ENCODE data around the gene CGNL1.

CGNL1 gene

GRCh38 chr15:57500979-57501576, 124.8 kb downstream of the CGNL1 start:
- DNase-seq = no peak

- no peak for DNase-seq
These were observed 125.8 kb downstream of the CGNL1 start for GRCh38 chr15:57502116-57502515.

DNA sequence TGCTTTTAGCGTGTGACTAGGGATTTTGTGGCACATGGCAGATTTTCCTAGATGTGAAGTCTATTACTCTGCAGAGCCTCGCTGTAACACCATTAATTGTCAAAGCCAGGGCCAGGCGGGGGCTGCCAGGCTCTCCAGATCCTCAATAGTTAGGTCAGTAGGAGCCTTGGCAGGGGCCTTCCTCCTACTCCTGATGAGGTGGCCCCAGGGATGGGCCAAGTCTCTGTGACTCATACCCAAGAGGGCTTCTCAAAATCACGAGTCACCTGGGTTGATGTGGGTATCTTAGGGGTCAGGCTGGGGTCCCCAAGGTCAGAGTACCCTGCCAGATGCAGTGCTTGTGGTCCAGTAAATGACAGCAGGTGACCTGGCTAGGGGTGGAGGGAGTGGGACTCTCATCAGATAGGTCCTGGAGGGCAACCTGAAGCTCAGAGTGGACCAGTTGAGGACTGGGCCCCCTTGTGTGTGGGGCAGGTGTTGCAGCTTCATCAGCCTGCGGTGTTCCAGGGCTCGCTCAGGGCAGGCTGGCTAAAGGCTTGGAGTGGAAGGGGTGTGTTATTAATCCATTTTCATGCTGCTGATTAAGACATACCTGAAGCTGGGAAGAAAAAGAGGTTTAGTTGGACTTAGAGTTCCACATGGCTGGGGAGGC, 126.9 kb downstream of the CGNL1 start:
- no peak for DNase-seq

- no peak for DNase-seq
These were observed 127.8 kb downstream of the CGNL1 start for GRCh38 chr15:57503911-57504598.

DNA sequence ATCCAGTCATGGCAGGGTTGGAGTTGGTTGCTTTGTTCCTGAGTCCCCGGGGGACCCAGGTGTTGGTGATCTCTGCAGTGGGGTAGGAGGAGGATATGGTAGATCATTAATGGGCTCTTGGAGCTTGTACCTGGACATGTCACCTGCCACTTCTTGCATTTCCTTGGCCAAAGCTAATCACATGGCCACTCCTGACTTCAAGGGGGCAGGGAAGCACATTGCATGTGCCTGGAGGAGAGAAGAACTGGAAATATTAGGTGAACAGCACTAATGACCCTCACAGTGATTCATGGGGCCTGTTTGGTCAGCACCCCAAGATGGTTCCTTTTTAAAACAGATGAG, 128.3 kb downstream of the CGNL1 start:
- no peak for DNase-seq

GRCh38 chr15:57505056-57505715, 128.9 kb downstream of the CGNL1 start:
- DNase-seq = no peak

DNA sequence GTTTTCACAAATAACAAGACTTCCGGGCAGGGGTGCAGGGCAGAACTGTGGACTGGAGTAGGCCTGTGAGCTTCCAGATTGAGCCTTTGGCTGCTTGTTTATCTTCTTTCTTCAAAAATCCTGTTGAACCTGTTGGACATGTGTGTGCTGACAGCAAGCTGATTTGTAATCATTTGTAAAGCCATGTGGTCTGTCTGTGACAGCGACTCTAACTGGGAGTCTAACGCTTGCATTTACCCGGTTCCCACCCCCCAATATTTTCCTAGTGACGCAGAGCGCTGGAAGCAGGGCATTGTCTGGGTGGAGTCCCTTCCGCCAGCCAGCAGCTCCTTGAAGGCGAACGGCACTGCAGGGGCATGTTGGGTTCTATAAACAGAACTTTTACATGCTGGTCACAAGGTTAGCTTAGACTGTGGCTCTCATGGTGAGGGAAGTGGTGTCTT, 129.7 kb downstream of the CGNL1 start:
- peak; percentile 70 for DNase-seq

- no peak for DNase-seq
These were observed 130.1 kb downstream of the CGNL1 start for GRCh38 chr15:57506422-57506821.

GRCh38 chr15:57507111-57507510, 130.8 kb downstream of the CGNL1 start:
- DNase-seq = no peak

GRCh38 chr15:57509126-57509525, 132.8 kb downstream of the CGNL1 start:
- DNase-seq = no peak

DNA sequence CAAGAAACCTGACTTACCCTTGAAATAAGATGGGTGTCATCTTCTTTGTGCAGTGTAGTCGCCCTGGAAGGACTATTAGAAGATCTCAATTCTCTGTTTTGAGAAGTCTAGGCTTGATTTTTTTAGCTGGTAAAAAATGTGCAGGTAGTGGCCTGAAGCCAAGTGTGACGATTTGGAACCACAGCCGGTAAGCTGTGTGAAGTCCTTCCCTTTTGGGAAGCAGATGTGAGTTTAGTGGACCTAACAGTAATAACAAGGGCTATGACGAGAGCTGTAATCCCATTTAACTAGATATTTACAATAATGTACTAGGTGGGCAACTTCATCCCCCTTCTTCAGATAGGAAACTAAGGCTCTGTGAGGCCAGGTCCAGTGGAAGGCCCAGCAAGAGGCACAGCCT, 133.7 kb downstream of the CGNL1 start:
- DNase-seq = no peak

DNA sequence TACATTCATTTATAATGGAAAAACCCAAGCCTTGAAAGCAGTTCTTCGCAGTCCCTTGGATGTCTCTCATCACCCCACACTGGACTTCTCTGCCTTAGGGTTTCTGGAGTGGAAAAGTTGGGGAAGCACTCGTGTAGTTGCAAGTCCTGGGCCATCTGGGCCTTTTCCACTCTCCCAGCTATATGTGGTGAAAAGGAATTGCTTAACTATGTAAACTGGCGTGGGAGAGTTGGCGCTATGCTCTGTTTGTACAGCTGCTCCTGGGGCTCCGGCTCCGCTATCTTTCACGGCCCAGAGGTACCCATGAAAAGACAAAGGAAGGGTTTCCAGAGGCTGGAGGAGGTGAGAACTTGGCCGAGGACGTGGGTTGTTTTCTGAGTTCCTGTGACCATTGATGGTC, 134.3 kb downstream of the CGNL1 start:
- DNase-seq = peak; percentile 48

GRCh38 chr15:57516327-57517029, 140.2 kb downstream of the CGNL1 start:
- DNase-seq = no peak

DNA sequence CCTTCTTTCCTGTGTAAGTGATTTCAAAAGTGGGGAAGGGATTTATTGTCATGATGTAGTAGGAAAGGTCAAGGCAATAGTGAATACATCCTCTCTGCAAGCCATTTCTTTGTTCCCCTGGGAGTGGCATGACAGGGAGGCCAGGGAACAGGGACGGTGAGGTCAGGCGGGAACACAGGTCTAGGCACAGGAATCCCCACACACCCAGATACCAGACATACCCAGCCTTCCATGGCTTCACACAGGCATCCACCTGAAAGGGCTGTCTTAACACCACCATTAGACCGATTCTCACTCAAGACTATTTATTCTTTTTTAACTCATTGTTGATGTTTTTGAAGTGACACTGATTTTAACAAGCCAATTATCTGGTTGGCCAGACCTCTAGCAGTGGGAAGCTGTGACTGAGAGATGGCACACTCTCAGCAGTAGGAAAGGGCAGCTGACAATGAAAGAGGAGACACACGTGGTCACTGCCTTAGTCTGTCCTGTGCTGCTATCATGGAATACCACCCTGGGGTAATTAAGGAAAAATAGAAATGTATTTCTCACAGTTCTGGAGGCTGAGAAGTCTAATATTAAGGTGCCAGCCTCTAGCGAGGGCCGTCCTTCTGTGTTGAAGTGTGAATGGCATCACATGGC, 140.8 kb downstream of the CGNL1 start:
- no peak for DNase-seq

GRCh38 chr15:57518779-57519405, 142.6 kb downstream of the CGNL1 start:
- DNase-seq = no peak

GRCh38 chr15:57519806-57520205, 143.5 kb downstream of the CGNL1 start:
- DNase-seq = no peak

DNA sequence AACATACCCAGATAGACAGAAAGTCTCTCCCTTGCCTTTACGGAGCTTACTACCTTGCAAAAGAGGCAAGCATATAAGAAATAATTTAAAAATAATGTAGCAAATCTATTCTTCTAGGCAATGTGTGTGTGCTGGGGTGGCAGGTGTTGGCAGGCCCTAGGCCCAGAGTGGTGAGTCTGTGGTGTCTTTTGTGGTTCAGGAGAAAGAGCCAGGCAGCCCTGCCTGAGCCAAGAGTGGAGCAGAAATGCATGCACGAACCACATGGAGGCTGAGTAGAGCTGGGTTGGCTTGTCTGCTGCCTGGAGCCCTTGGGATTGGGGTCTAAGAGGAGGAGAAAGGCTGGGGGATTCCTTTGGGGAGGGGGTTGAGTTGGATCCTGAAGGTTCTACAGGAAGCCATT, 145.2 kb downstream of the CGNL1 start:
- no peak for DNase-seq

DNA sequence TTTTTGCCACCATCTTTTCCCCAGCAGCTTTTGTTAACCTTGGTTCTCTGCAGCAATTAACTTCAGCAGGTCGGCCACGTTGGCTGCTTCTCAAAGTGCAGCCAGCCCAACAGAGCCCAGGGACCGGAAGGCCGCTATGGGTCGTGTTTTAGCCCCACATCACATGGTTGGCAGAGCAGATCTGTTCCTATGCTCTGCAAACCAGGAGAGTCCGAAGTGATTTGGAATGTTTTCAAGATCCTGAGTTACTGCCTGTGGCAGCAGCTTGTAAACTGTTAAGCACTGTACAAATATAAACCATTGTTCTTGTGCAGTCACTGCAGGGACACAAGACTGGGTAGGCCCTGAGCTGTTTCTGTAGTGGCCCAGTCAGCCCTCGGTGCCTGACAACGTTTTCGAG, 145.8 kb downstream of the CGNL1 start:
- DNase-seq = no peak

DNA sequence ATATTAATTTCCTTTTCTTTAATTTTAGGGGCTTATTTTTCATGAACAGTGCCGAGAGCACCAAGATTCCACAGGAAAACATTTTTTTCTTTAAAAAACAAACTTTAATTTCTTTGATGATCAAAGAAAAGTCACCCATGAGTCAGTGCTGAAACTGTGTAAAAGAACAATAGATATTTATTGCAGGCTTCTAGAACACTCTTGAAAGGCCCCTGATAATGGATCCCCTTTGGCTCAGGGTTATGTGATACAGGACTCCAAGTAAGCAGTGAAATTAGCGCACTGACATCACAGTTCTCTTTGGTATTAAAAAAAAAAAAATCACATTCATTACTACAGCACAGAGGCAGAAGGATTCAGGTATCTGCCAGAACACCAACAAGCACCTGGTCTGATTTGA, 149.3 kb downstream of the CGNL1 start:
- no peak for DNase-seq

GRCh38 chr15:57526076-57526475, 149.8 kb downstream of the CGNL1 start:
- DNase-seq = no peak

DNA sequence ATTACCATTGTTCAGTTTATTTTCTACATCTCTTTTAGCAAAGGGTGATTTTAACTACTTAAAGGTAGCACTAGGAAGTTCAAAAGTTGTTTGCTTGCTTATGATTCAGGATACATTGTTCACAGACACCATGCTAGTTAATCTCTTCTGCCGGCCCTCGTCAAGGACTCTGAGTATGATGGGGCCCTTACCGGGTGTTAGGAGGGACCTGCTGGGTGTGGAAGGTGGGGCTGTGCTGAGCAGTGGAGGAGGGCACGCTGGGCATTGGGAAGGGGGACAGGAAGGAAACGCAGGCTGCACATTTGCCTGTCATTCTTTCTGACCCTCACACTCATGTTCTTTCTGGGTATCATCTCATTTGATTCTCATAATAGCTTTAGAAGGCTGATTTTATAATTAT, 150.3 kb downstream of the CGNL1 start:
- no peak for DNase-seq

DNA sequence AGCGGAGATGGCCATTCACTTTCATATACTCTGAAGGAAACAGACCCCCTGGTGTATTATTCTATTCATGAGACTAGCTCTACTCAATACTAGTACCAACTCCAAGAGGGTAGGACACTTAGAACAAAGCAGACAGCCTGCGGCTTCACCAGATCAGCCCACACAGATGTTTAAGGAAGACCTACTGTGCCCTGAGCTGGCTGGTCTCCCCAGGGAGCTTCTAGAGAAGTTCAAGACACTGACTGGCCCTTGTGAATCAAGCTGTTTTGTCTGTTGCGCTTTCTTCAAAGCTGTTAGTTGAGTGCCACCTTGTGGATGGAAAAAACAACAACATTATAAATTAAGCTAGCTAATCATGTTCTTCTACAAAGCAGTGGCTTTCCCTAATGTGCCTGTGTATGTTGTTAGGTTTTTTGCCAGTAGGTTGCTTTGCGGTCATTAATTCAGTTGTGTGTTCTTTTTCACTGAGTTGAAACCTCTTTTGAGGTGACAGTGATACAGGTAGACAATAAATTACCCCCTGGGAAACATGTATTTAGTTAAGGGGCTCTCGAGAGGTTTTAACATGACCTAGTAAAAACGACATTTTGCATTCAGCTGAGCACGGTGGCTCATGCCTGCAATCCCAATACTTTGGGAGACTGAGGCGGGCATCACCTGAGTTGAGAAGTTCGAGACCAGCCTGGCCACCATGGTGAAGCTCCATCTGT, 151.2 kb downstream of the CGNL1 start:
- peak; percentile 40 for DNase-seq
